Measurements from ENCODE around the gene RASSF1. TPM values are rescaled to one million over a fixed set of nuclear protein-coding genes. Genes with fewer than 3 reads are reported as not detected.

RASSF1 gene
- total and polyA plus RNA-seq, 10 of the 15 experiments (the other 5 are each of a cell fraction or from before 2014, with no cell fraction given): 4.4 to 59.6 (median 37.2) TPM

- intact Hi-C loops (cut with micrococcal nuclease; ENCODE audit: unreplicated experiment): no loop called here
- TF ChIP-seq ZNF207 (IDR thresholded peaks at IDR 0.05; ENCODE audit: borderline replicate concordance) (no peak), MTA3 (IDR thresholded peaks at IDR 0.05; ENCODE audit: borderline replicate concordance, low read length) (no peak), SUPT20H (IDR thresholded peaks at IDR 0.05; ENCODE audit: borderline replicate concordance, control insufficient read depth, low read depth, low read length) (no peak), REST (IDR thresholded peaks at IDR 0.05; ENCODE audit: low read depth, low read length) (no peak), HSF1 (IDR thresholded peaks at IDR 0.05; ENCODE audit: low read depth, low read length) (no peak), ZNF274 (IDR thresholded peaks at IDR 0.05; ENCODE audit: insufficient read depth, insufficient read length) (no peak), PML (IDR thresholded peaks at IDR 0.05; ENCODE audit: low read length) (no peak), CHD1 (IDR thresholded peaks at IDR 0.05; ENCODE audit: low read depth, low read length) (no peak), POLR2AphosphoS5 (IDR thresholded peaks at IDR 0.05; ENCODE audit: low read length) (no peak), TAF1 (IDR thresholded peaks at IDR 0.05; ENCODE audit: borderline replicate concordance, low read depth, low read length) (no peak), NFXL1 (IDR thresholded peaks at IDR 0.05; ENCODE audit: borderline replicate concordance) (no peak), KLF5 (IDR thresholded peaks at IDR 0.05; ENCODE audit: partially characterized antibody) (no peak), IRF3 (IDR thresholded peaks at IDR 0.05) (no peak), MEF2B (IDR thresholded peaks at IDR 0.05; ENCODE audit: partially characterized antibody, poor library complexity, severe bottlenecking) (no peak), NRF1 (conservative IDR thresholded peaks at IDR 0.05; ENCODE audit: low read depth, low read length) (no peak), CEBPZ (IDR thresholded peaks at IDR 0.05; ENCODE audit: low read depth, low read length) (no peak), IKZF2 (IDR thresholded peaks at IDR 0.05) (no peak)
These were observed 38.1 kb upstream of the RASSF1 start for GRCh38 chr3:50378757-50379156.

More at GRCh38 chr3:50378757-50379156, 38.1 kb upstream of the RASSF1 start:
- DNase-seq (ENCODE audit: low read depth, low spot score): no peak
- ChIA-PET CTCF (no interaction called here), RAD21 (ENCODE audit: unreplicated experiment) (no interaction called here), POLR2A (no interaction called here), SMC1A (ENCODE audit: uncharacterized antibody, unreplicated experiment) (no interaction called here)
- FAIRE-seq: no peak
- in situ Hi-C loops (cut with MboI): no loop called here
- Histone ChIP-seq H3K4me1 (ENCODE audit: control insufficient read depth, insufficient read depth, low read length) (no peaks in the 10 kb centered on the region), H3K79me2 (ENCODE audit: control insufficient read depth, insufficient read depth, low read length) (no peaks in the 10 kb centered on the region), H3K27ac (ENCODE audit: control insufficient read depth, insufficient read depth) (no peak overlapping the region), H3K27me3 (replicated peaks in 1 of 2; ENCODE audit: control insufficient read depth in 2 of 2, insufficient read depth in 2 of 2, low read length in 1 of 2) (no peaks in the 10 kb centered on the region), H3K36me3 (ENCODE audit: control insufficient read depth in 2 of 2, insufficient read depth in 2 of 2, low read length in 1 of 2) (no peaks in the 10 kb centered on the region), H3K4me3 (no peak overlapping the region), H4K20me1 (ENCODE audit: control insufficient read depth, insufficient read depth) (no peaks in the 10 kb centered on the region), H3K4me2 (ENCODE audit: control insufficient read depth, insufficient read depth) (no peak overlapping the region), H3K9ac (ENCODE audit: control insufficient read depth, insufficient read depth, low read length) (no peak overlapping the region), H3K9me3 (replicated peaks; ENCODE audit: control insufficient read depth, insufficient read depth, low read length) (no peaks in the 10 kb centered on the region), H2AFZ (ENCODE audit: control insufficient read depth, low read depth, low read length) (no peak overlapping the region)
- no peak for ATAC-seq
- BruUV-seq (replicated peaks): no TSS peak
- 77% methylated on average over 17 of the region's 17 CpGs for WGBS (ENCODE audit: insufficient coverage, insufficient replicate concordance, low lambda C conversion rate, missing lambda C conversion rate)

All from GM12878 (cell line).